Body of pancreas (tissue), 4 donors: ENCODE measurements around the gene SIX2. TPM values are rescaled to one million over a fixed set of nuclear protein-coding genes. Genes with fewer than 3 reads are reported as not detected.
A peak's percentile ranks its signal among the peaks of the same experiment; 100 is the strongest.

ENCODE experiments used
- ATAC-seq: fragments of 150-250 bp; one replicate; pipeline ENCODE4 v1.9.1; 2016
- DNase-seq, 4 donors: peaks; one replicate each; pipeline ENCODE4 v3.0.0-alpha.2; 2019
- H3K27ac ChIP-seq, 4 donors: fragments of 200-600 bp; sonication (generic); 1 replicate in 3 of 4; 2 replicates in 1 of 4; pipeline versions ENCODE4 v1.5.1 to v1.6.1; 2016 to 2019; ENCODE audit warnings: mild to moderate bottlenecking in 1 of 4, mixed read lengths in 1 of 4, moderate library complexity in 1 of 4
- H3K27me3 ChIP-seq, 2 donors: fragments of 200-600 bp; sonication (generic); one replicate each; pipeline ENCODE4 v1.6.0; 2016; ENCODE audit warnings: mild to moderate bottlenecking in 1 of 2
- H3K36me3 ChIP-seq, 2 donors: fragments of 200-600 bp; sonication (generic); replicated peaks in 1 of 2; 2 replicates each; pipeline ENCODE4 v1.5.1; 2016; ENCODE audit warnings: low read depth in 2 of 2; ENCODE audit not compliant: insufficient read depth in 1 of 2
- H3K4me1 ChIP-seq: fragments of 200-600 bp; sonication (generic); one replicate; pipeline ENCODE4 v1.6.0; 2016
- H3K4me3 ChIP-seq, 2 donors: fragments of 200-600 bp; sonication (generic); 1 replicate in 1 of 2; 2 replicates in 1 of 2; pipeline ENCODE4 v1.5.1; 2016 to 2019
- H3K9me3 ChIP-seq, 3 donors: fragments of 200-600 bp; sonication (generic); 1 replicate in 2 of 3; 2 replicates in 1 of 3; pipeline ENCODE4 v1.5.1; 2016
- CTCF ChIP-seq, 7 experiments: fragments of 450-650 bp in 4 of 7; fragments of 200-600 bp in 3 of 7; sonication (generic) in 3 of 7; IDR thresholded peaks; one replicate each; pipeline ENCODE4 v1.5.1; 2016 to 2019; ENCODE audit warnings: antibody characterized with exemption in 7 of 7
- POLR2A ChIP-seq, 3 donors: fragments of 450-650 bp; IDR thresholded peaks; one replicate each; pipeline ENCODE4 v1.6.1; 2016; ENCODE audit warnings: antibody characterized with exemption in 3 of 3, mild to moderate bottlenecking in 2 of 3
- WGBS, 2 donors: methylation state at CpG; one replicate each; pipeline ENCODE4 v1.1.5; 2017; 5-methylcytosine and 5-hydroxymethylcytosine counted together
- intact Hi-C: fragments of 100-400 bp; cut with DNase I; formaldehyde crosslinking; loops from one replicate; pipeline ENCODE4 v1.15.1; 2023
- total RNA-seq, 2 donors: library from RNA; depleted of rRNA; stranded (reverse); fragments of >200 nt; gene quantifications; one replicate each; pipeline ENCODE4 v1.1.0, GENCODE V29; 2016

The SIX2 gene
- total RNA-seq, 2 donors from 2014 or later = 2.3 to 5.2 TPM

- peak; percentile 55 to 73 (median 70) for DNase-seq
- TF ChIP-seq POLR2A (IDR thresholded peaks at IDR 0.05) = no peak
- peak in 3 of 7 experiments; percentile 30 to 39 (median 33) for TF ChIP-seq CTCF (IDR thresholded peaks at IDR 0.05)
- Histone ChIP-seq H3K27ac (no peak overlapping the region), H3K36me3 (no peaks in the 10 kb centered on the region), H3K9me3 (no peaks in the 10 kb centered on the region), H3K27me3 (no peaks in the 10 kb centered on the region), H3K4me3 (no peak overlapping the region), H3K4me1 (no peaks in the 10 kb centered on the region)
- intact Hi-C loops = no loop called here
- ATAC-seq = peak; percentile 87
- 64 to 75% methylated on average over 7 of the region's 7 CpGs for WGBS, 2 donors
These were observed 15.5 kb upstream of the SIX2 start for GRCh38 chr2:45024600-45025291.

DNA sequence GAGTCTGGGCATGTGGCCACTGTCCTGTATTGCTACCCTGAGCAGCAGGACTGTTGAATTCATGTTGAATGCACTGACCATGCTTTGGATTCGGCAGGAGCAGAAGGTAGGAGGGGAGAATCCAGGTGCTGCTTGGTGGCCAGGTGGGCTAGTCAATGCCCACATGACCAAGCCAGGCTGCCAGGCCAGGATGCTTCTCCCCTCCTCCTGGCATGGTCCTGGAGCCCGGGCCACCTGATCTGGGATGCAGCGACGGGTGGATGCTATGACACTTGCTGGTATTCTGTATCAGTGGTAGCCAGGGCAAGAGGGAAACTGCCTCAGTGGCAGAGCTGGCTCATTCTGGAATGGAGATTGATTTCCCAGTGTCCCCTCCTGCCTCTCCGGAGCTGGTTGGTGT, 14.8 kb upstream of the SIX2 start:
- Histone ChIP-seq H3K9me3 (no peaks in the 10 kb centered on the region), H3K27ac (no peak overlapping the region), H3K4me1 (no peaks in the 10 kb centered on the region), H3K27me3 (no peaks in the 10 kb centered on the region), H3K4me3 (no peak overlapping the region), H3K36me3 (no peaks in the 10 kb centered on the region)
- DNase-seq = no peak
- 74 to 87% methylated on average over 5 of the region's 5 CpGs for WGBS, 2 donors
- no peak for ATAC-seq
- intact Hi-C loops = no loop called here
- TF ChIP-seq POLR2A (IDR thresholded peaks at IDR 0.05) (no peak), CTCF (IDR thresholded peaks at IDR 0.05) (no peak)

- intact Hi-C loops = no loop called here
- TF ChIP-seq POLR2A (IDR thresholded peaks at IDR 0.05) (no peak), CTCF (IDR thresholded peaks at IDR 0.05) (no peak)
- Histone ChIP-seq H3K27me3 (no peaks in the 10 kb centered on the region), H3K9me3 (no peaks in the 10 kb centered on the region), H3K4me3 (no peak overlapping the region), H3K27ac (no peak overlapping the region), H3K36me3 (no peaks in the 10 kb centered on the region), H3K4me1 (no peaks in the 10 kb centered on the region)
- WGBS, 2 donors = 87 to 89% methylated on average over 3 of the region's 3 CpGs
- ATAC-seq (no peak), DNase-seq (no peak)
These were observed 11.2 kb upstream of the SIX2 start for GRCh38 chr2:45020439-45020838.

- intact Hi-C loops = no loop called here
- Histone ChIP-seq H3K4me3 (no peak overlapping the region), H3K4me1 (peaks cover 14% of the 10 kb centered on the region), H3K36me3 (no peaks in the 10 kb centered on the region), H3K27ac (no peak overlapping the region), H3K9me3 (no peaks in the 10 kb centered on the region), H3K27me3 (peaks cover 0 to 16% of the 10 kb centered on the region in 2 donors)
- DNase-seq (no peak), ATAC-seq (no peak)
- TF ChIP-seq CTCF (IDR thresholded peaks at IDR 0.05) (no peak), POLR2A (IDR thresholded peaks at IDR 0.05) (no peak)
- WGBS, 2 donors = 57 to 80% methylated on average over 1 of the region's 1 CpG
These were observed 8.8 kb upstream of the SIX2 start for GRCh38 chr2:45018023-45018422.

- WGBS, 2 donors = 80 to 82% methylated on average over 7 of the region's 7 CpGs
- H3K36me3 ChIP-seq = no peaks in the 10 kb centered on the region
- ATAC-seq = no peak
- TF ChIP-seq POLR2A (IDR thresholded peaks at IDR 0.05) = no peak
- TF ChIP-seq CTCF (IDR thresholded peaks at IDR 0.05) = no peak
- DNase-seq = no peak
- intact Hi-C loops = no loop called here
- H3K9me3 ChIP-seq = no peaks in the 10 kb centered on the region
- H3K27ac ChIP-seq = no peak overlapping the region
- no peak overlapping the region for H3K4me3 ChIP-seq
- peaks cover 0 to 19% of the 10 kb centered on the region in 2 donors for H3K27me3 ChIP-seq
- peaks cover 27% of the 10 kb centered on the region for H3K4me1 ChIP-seq
These were observed 5.6 kb upstream of the SIX2 start for GRCh38 chr2:45014831-45015230.
